ENCODE measurements around the gene POFUT2.
"Not testable (repeated sequence)": the region's sequence is repeated elsewhere in the genome, so short reads cannot be mapped to it uniquely, and the experiment has no call there.

Gene POFUT2

DNA sequence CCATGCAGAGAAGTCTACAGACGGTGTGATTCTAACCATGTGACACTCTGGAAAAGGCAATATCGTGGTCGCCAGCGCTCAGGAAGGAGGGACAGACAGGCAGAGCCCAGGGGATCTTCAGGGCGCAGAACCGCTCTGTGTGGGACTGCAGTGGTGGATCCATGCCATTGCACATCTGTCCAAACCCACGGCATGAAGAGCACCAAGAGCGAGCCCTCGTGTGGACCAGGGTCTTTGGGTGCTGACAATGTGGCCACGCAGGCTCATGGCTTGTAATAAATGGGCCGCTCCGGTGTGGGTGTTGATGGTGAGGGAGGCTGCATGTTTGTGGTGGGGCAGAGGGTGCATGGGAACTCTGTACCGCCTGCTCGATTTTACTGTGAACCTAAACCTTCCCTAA is 25.3 kb upstream of the POFUT2 start:
- in situ Hi-C loops (cut with MboI; ENCODE audit: low sequenced_read_pairs): no loop called here

DNA sequence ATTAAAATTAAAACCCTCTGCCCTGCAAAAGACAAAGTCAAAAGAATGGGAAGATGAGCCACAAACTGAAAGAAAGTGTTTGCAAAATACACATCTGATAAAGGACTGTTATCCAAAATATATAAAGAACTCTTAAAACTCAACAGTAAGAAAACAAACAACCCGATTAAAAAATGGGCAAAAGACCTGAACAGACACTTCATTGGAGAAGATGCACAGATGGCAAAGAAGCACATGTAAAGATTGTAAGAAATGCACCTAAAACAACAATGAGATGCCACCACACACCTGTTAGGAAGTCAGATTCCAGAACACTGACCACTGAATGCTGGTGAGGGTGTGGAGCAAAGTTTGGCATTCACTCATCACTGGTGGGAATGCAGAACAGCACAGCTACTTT is 24.6 kb upstream of the POFUT2 start:
- in situ Hi-C loops (cut with MboI; ENCODE audit: low sequenced_read_pairs): no loop called here

DNA sequence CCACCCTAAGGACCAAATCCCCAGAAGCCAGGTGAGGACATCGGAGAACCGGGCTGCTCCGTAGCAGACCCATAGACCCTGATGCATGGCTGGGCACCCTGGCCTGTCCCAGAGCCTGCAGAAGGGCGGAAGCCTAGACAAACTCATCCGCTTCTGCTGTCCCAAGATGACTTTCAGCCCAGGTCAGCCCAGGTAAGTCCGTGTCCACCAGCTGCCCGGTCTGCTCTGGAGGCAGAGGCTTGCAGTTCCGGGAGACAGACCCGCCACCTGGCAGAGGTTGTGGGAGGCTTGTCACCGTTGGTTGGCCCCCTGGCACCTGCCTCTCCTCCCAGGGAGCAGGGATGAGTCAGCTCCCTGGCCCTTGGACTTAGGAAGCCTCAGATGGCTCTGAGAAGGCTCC is 22.8 kb upstream of the POFUT2 start:
- in situ Hi-C loops (cut with MboI; ENCODE audit: low sequenced_read_pairs): no loop called here

GRCh38 chr21:45309987-45310381 is 22.3 kb upstream of the POFUT2 start:
- in situ Hi-C loops (cut with MboI; ENCODE audit: low sequenced_read_pairs): no loop called here

- in situ Hi-C loops (cut with MboI; ENCODE audit: low sequenced_read_pairs): no loop called here
Observed at GRCh38 chr21:45309069-45309986, 21.6 kb upstream of the POFUT2 start.

- in situ Hi-C loops (cut with MboI; ENCODE audit: low sequenced_read_pairs): no loop called here
Observed at GRCh38 chr21:45308194-45309068, 20.7 kb upstream of the POFUT2 start.

DNA sequence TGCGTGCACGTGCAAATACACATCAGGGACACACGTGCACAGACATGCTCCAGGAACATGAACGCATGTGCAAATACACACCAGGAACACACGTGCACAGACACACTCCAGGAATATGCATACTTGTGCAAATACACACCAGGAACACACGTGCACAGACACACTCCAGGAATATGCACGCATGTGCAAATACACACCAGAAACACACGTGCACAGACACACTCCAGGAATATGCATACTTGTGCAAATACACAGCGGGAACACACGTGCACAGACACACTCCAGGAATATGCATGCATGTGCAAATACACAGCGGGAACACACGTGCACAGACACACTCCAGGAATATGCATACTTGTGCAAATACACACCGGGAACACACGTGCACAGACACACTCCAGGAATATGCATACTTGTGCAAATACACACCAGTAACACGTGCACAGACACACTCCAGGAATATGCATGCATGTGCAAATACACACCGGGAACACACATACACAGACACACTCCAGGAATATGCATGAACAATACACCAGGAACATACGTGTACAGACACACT is 20.0 kb upstream of the POFUT2 start:
- in situ Hi-C loops (cut with MboI; ENCODE audit: low sequenced_read_pairs): not testable (repeated sequence)

DNA sequence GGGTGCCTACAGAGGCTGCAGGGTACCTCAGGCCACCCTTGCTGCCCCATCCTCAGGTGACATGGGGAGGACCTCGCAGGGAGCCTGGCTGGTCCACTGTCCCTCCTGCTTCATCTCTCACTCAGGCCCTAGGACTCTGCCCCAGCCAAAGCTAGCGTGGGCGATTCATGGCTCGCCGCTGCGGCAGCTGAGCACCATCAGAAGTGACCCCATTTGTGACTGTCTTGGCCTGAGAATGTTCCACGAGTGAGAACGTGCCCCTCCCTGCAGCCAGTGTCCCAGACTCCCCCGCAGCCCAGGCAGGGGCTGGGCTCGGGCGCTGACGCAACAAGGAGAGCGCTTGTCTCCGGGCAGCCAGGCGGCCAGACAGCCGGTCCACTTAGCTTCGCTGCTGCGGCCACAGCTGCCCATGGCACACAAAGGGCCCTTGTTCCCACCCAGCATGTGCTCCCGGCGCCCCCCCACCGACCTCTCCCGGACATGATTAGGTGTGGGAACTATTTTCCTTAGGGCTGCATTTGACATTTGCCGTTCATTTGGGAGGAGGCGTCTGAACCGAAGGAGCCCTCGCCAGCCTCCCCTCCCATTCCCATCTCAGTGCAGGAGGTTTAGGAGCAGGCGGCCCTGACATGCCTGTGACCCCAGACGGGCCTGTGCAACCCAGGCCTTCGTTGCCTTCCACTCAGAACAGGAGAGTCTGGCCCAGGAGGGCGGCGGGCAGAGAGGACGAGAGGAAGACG is 19.3 kb upstream of the POFUT2 start:
- in situ Hi-C loops (cut with MboI; ENCODE audit: low sequenced_read_pairs): no loop called here

GRCh38 chr21:45306453-45306831 is 18.7 kb upstream of the POFUT2 start:
- in situ Hi-C loops (cut with MboI; ENCODE audit: low sequenced_read_pairs): no loop called here

DNA sequence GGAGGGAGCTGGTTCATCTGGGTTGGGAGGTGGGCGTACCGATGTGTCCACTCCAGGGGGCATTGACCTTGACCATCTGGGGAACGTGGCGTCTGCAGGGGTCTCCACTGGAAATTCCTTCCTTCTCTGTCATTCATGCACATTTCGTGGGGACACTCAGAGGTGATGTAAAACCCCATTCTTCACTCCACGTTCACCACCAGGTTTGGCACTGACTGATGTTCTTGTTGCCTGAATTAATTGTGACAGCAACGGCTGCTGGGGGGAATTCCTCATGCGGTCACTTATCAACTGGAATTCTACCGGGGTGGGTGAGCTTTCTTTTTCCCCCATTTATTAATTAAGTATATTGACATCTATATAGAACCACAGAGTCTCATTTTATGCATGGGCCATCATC is 18.1 kb upstream of the POFUT2 start:
- in situ Hi-C loops (cut with MboI; ENCODE audit: low sequenced_read_pairs): no loop called here

DNA sequence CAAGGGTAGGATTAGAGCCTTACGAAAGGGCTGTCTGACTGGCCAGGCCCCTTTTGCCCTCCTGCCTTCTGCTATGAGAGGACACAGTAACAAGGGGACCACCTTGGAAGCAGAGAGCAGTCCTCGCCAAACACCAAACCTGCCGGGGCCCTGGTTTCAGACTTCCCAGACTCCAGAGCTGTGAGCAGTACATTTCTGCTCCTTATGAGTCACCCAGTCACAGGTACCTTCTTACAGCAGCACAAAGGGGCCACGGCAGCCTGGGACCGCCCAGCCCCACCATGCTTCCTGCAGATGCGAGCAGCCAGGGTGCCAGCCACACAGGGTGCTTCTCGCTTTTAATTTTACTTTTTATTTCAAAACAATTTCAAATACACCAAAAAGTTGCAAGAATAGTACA is 17.2 kb upstream of the POFUT2 start:
- in situ Hi-C loops (cut with MboI; ENCODE audit: low sequenced_read_pairs): no loop called here

GRCh38 chr21:45304476-45304830 is 16.8 kb upstream of the POFUT2 start:
- in situ Hi-C loops (cut with MboI; ENCODE audit: low sequenced_read_pairs): no loop called here

GRCh38 chr21:45303751-45304475 is 16.2 kb upstream of the POFUT2 start:
- in situ Hi-C loops (cut with MboI; ENCODE audit: low sequenced_read_pairs): no loop called here

DNA sequence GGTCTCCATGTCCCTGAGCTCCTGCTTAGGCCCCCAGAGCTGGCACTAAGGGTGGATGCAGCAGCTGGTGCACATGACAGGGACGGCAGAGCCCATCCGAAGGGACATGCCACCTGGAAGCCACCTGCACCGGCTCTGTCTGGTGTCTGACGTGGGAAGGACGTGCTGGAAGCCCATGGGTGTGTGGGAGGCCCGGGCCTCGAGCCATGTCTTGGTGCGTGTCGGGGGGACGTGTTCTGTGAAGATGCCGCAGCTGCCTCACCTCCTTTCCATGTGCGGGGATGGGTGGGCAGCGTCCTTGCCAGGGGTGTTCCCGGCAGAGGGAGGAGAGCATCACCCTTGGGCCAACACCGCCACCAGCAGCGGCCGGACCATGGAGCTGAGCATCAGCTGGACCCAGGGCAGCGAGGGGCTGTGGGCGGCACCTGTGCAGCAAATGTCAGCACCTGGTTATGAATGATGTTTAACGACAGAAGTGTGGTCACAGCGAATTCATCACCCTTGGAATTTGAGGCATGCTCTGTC is 15.5 kb upstream of the POFUT2 start:
- in situ Hi-C loops (cut with MboI; ENCODE audit: low sequenced_read_pairs): no loop called here

GRCh38 chr21:45302082-45303061 is 14.7 kb upstream of the POFUT2 start:
- in situ Hi-C loops (cut with MboI; ENCODE audit: low sequenced_read_pairs): no loop called here

DNA sequence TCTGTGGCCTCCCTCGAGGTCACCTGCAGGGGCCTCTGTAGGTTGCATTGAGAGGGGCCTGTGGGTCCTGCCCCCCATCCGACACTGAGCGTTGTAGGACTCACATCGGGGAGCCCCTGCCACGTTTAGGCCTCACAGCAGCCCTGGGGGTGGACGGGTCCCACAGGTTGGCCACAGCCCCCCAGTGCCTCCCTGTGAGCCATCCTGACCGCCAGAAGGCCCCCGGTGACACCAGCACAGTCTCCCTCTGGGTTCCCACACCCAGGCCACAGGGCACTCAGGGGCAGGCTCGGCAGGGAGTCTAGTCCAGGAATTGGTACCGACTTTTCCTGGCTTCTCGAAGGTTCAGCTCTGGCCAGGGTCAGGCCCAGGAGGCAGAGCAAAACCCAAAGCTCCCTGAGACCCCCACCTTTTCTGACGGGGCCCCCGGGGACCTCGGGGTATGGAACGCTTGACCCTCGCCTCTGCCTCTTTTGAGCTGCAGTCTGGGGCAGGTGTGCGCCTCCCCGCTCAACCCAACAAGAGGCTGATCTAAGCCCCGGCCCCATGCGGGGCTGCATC is 13.9 kb upstream of the POFUT2 start:
- in situ Hi-C loops (cut with MboI; ENCODE audit: low sequenced_read_pairs): no loop called here

DNA sequence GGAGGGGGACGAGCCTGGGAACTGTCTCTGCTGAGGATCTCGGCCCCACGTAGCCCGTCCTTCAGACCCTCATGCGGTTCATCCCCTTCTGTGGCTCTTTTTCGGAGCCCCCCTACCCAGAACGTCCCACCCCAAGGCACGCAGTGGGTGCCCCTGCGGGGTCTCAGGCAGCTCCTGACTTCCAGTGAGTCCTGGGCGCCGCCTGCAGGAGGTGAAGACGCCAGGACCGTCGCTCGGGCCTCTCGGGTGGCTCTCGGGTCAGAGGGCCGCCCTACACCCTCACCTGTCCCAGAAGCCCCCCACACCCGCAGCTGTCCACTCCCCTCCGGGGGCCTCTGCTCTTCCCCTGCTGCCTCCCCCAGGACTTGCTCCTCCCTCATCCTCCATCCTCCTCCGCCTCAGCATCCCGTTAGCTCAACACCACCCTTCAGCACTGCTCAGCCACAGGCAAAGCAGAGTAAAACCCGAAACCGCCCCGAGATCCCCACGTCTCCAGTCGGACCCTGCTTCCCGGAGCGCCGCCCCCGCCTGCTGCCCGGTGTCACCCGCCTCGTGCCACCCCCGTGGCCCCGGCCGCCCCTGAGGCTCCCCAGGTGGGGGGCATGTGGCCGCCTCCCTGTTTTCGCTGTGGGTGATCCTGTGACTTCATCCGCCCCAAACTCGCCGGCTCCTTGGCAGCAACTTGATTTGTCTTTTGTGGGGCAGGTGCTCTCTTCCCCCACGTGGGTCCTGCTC is 13.3 kb upstream of the POFUT2 start:
- in situ Hi-C loops (cut with MboI; ENCODE audit: low sequenced_read_pairs): no loop called here
